Activated CD8-positive, alpha-beta memory T cell treated with anti-CD3 and anti-CD28 coated beads, Interleukin-2, amount 50 U/mL, for 1 hour (primary cell): ENCODE results near the gene KLHDC8B.

Experiments used
- DNase-seq: peaks from one replicate; pipeline ENCODE4 v3.0.0-alpha.2; 2020; ENCODE audit errors: extremely low read depth

The KLHDC8B gene

DNA sequence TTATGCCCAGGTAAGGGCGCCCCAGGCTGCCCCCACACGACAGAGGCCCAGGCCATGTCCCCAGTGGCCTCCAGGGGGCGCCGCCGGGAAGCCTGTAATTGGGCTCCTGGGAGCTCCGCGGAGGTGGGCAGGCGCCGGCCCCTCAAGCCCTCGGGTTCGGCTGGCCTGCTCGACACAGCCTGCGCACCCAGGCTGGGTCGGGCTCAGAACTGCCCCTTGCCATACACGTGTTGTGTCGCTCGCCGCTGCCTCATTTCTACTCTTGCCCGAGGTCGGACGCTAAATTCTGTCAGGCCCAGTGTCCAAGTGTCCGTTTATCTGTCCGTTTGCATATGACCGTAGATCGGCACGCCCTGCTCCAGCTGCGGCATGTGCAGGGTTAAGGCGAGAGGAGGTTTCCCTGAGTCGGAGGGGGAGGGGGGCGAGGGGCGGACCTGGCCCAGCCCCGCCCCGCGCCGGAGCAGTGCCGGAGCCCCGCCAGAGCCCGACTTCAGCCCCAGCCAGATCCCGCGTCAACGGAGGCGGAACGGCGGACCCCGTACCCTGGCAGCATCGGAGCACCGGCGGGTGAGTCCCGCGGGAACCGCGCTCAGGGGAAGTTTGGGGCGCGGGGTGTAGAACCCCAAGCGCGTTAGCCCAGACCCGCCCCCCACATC is at the start of gene KLHDC8B:
KLHDC8B (plus strand) TSS at position 480 of the 656 bp plus-strand sequence. CDS start 1,172 bp downstream, outside the sequence.
- DNase-seq, result peak; percentile 43

DNA sequence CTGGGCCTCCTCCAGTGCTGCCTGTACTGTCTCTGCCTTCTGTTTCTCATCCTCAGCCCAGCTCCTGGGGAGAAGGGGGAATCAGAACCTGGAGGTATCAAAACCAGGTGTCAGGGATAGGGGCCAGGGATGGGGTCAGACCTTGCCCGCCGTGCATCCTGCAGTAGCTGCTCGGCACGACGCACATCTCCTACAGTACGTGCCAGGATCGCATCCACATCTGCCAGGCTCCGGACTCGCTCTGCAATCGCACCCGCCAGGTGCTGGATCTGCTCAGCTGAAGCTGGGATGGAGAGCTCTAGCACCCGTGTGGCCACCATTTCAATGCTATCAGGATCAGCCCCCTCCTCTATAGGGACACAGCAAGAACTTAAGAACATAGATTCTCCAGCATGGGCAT is 49.4 kb upstream of the KLHDC8B start:
- no peak for DNase-seq

DNA sequence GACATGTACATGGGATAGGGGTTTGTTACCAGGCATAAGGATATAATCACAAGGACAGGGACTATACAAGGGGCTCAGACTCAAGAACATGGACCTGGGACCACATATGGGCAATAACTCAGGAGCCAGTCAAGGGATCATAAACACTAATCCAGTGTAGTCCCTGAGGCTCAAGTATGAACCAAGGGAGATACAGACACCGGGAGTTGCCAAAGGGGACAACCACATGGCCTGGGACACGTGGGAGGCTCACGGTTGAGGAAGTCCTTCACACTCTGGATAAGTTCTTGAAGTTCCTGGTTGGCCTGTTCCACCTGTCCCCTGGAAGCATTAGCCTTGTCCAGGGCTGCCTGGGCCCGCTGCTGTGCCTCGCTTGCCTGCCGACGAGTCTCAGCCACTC is 48.9 kb upstream of the KLHDC8B start:
- DNase-seq, result no peak

DNA sequence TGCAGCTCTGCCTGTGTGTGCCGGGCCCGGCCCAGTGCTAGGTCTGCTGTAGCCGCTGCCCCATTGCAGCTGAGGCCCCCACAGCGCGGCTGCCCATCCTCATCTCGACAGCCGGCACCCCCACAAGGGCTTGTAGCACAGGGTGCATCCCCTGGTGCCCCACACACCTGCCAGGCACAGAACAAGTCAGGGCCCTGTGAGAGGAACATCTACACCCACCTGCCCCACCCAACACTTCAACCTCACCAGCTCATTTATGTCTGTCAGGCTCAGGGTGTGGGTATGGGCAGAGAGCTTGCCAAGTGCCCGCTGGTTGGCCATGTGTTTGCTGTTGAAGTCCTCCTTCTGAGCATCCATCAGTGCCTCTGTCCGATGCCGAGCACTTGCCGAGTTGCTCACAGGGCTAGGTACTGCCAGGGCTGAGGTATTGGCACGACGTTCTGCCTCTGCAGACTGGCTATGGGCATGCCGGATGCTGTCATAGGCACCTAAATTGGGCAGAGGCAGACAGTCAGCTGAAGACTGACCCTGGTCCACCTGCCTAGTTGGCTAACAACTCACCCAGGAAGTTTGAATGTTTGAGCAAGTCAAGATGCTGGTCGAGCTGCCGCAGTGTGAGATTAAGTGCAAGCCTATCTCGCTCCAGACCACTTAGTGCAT is 48.4 kb upstream of the KLHDC8B start:
- no peak for DNase-seq

DNA sequence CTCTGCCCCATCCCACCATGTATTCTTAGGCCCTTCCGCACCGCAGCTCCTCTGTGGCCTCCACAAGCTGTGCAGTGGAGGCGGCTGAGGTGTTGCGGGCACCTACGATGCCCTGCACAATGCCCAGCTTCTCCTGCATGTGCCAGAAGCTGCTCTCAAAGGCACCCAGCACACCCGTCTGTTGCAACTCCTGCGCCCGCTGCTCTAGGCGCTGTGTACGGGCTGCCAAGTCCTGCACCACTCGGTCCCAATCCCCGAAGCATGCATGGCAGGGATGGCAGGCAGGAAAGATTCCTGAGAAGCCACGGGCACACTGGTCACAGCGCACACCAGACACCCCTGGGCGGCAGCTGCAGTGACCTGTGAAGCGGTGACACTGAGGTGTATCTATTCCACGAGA is 47.7 kb upstream of the KLHDC8B start:
- DNase-seq, result no peak

DNA sequence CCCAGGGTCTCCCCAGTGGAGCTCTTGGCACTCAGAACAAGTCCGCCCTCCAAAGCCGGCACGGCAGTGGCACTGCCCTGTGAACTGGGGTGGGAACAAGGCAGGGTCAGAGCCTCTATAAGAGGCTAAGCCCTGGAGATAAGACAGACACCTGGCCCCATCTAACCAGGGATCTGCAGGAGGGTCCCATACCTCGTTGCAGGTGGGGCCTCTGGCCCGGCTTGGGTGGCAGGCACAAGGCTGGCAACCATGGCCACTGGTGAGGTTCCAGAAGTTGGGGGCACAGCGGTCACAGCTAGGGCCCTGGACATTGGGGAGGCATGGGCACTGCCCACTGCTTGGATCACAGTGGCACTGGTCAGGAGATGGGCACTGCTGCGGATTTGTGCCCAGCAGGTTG is 47.2 kb upstream of the KLHDC8B start:
- no peak for DNase-seq

DNA sequence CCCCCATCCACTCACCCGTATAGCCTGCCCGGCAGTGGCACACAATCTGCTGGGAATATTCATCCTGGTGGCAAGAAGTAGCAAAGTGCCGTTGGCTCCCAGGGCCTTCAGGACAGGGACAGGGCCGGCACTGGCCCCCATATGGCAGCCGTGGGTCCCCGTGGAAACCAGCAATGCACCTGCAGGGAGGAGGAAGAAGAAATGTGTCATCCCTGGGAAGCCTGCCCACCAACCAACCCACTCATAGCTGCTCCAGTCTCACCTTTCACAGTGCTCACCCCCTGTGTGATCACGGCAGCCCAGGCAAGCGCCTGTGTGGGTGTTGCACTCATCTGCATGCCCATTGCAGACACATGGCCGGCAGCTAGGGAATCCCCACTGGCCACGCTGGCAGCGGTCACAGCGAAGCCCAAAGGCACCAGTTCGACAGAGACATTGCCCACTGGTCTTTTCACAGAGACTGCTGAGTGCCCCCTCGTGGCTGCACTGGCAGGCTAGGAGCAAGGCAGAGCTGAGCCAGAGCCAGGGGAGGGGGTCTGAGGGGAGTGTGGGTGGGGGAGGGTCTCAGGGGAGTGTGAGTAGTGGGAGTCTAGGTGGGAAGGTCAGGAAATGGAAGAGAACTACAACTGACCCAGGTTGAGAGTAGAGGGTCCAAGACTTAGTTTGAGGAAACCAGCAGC is 46.3 kb upstream of the KLHDC8B start:
- DNase-seq, result no peak

DNA sequence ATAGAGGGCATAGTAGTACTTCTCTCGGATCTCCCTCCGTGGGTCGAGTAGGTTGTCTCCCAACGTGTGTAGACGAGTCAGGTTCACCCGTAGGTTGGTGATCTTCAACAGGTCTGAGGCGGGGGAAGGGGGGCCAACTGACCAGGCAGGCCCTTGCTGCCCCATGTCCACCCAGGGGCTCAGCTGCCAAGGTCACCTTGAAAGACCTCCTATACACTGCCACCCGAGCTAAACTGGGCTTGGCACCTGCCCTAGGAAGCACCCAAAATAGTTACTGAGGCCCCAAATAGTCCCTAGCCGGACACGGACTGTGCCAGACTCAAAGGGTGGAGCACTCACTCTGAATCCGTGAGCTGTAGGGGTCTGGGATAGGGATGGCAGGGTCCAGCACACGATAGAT is 40.4 kb upstream of the KLHDC8B start:
- no peak for DNase-seq

DNA sequence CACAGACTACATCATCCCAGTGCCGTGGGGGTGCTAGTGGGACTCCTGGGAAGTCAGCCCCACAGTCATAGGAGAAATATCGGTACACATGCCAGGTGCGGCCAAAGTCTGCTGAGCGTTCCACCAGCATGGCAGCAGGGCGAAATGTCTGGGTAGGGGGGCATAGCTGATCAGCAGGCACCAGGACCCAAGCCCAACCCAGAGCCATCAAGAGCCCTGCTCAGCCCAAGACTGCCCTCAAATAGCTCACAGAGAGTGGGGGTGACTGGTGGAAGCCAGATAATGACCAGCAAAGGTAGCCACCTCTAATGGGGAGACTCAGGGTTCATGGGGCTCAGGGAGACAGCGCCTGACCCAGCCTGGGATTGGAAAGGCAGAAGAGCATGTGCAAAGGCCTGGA is 39.8 kb upstream of the KLHDC8B start:
- DNase-seq, result no peak

DNA sequence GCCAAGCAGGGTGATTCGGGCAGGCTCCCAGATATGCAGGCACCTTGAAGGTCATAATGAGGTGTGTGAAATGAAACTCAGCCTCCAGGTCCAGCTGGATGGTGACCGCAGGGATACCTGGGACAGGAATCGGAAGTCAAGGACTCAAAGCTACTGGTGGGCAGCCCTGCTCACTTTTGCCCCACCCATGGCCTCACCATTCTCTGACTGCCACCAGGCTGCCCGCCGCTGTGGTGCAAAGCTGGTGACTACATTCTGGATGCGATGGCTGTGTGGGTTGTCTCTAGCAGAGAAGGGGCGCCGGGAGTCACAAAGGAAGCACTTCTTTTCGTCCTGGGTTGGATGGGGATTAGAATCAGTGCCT is 39.3 kb upstream of the KLHDC8B start:
- DNase-seq, result no peak

DNA sequence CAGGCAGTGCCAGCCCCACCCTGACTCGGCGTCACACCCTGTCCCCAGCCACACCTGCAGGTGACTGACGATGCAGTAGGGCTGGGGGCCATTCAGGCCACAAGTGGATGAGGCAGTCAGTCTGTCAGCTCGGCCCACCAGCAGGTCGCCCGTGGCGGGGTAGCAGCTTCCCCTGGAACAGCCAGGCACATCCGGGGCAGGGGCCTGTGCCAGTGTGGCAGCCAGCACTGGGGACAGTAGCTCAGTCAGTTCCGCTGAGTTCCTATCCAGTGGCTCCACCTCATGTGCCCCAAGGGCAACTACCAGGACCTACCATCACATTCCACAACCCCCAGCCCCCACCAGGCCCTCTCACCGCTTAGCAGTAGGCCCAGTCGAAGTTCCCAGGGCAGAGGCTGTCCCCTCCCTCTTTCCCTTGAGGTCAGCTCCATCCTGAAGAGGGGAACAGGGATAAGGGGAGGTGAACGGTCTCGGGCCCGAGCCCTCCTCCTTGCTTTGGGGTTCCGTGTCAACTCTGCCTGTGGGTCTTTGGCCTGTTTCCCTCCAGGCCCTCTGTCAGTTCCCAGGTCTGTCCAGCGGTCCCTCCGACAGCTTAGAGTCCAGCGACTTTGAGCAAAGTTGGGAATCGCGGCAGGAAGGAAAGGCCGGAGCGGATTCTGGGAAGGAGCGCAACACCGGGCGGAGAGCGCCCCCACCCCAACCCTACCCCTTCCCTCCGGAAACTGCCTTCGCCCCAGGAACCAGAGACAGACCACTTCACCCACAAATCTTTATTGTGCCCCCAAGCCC is 38.8 kb upstream of the KLHDC8B start, which contains the start of gene LAMB2:
LAMB2 (minus strand) TSS at position 614 of the 789 bp plus-strand sequence; CDS start at position 431, 183 bp downstream.
- DNase-seq, result no peak

DNA sequence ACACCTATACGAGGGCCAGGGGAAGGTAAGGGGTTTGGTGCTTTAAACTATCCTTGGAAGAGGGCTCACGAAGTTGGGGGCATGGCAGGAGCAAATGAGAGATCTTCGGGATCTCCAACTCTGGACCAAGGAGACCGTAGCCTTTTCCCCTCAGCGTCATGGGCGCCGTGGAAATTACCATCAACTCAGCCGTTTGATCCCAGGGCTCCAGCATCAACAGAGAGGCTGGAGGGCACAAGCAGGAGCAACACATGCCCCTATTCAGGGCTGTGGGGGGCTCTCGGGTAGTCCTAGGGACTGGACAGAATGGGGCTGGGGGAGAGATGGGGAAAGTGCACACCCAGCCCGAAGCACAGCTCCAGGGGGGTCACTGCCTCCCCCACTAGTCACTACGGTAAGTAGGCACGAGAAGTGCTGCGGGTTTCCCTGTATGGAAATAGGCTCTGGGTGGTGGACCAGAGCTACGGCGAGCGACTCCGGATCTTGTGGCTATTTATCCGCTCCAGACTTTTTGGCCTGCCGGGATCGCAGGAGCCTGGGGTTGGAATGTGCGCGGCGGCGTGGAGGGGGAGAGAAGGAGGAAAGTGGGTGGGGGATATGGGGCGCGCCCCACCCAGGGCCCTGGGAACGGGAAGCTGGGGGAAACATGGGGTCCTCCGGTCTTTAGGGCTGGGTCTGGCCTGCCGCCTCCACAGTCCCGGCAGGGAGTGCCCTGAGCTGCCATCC is 38.0 kb upstream of the KLHDC8B start:
- no peak for DNase-seq

DNA sequence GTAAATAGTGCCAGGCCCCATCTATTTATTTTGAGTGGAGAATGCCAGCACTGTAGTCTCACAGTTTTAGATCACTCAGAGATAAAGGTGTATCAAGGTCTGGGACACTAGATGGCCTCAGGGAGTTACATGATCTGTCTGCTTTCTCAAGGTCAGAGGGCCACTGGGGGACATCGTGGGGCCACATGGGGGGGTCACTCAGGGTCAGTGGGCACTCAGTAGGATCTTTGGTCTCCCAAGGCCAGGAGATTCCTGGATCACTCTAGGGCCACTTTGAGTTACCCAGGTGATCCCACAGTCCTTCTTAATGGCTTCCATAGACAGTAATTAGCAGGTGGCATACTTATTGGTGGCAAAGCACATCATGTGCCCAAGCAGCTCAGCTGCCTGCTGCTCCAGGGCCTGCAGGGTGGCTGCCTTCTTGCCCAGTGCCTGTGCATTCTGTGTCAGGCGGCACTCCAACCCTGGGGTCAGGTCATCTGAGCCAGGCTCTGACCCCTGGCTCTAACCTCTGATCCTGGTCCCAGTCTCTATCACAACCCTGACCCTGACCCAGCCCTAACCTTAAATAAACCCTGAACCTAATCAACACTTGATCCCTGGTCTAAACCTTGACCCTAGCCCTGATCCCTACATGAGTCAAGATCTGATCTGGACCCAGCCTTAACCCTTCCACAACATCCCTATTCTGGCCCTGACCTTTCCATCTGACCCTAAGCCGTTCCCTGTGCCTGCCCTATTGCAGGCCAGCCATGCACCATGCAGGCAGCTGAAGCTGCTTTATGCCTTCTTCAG is 36.7 kb upstream of the KLHDC8B start:
- DNase-seq, result no peak

DNA sequence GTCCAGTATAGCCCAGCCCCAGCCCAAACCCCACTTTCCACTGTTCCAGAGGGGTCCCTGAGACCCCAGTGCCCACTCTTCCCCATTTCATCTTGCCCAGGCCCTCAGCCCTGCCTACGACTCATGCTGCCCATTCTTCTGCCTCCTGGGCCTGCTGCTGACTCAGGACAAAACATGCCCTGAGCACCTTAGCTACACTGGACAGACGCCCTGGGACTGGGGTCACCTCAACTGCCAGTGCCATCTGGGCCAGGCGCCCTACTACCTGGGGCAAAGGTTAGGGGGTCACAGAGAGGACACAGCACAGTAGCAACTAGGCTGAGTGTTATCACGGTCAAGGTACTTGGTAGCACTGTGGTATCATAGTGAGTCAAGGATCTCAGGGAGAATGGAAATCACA is 35.9 kb upstream of the KLHDC8B start:
- no peak for DNase-seq

DNA sequence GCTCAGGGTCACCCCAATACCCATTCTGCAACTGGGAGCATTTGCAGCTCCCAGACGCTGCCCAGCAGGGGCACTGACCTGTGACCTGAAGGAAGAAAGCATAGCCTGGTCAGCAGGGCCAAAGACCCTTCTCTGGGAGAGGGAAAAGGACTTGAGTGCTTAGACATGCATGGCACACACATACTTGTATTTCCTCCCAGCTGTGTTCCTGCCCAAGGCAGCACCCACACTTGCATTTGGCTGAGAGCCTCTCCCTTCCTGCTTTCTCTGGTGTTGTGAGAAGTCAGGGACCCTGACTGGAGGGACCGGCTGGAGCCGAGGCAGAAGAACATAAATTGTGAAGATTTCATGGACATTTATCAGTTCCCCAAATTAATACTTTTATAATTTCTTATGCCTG is 31.3 kb upstream of the KLHDC8B start:
- no peak for DNase-seq

DNA sequence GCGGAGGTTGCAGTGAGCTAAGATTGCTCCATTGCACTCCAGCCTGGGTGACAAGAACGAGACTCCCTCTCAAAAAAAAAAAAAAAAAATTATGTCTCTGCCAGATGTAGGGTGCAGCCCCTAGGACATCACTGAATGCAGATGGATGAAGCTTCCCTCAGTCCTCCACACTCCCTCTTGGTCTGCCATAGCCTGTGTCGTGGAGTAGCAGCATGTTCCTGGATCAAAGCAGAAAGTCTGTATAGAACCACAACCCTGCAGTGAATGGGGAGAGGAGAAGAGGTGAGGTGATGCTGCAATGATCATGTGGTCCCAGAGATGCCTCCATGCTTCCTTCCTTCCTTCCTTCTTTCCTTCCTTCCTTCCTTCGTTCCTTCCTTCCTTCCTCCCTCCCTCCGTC is 23.2 kb upstream of the KLHDC8B start:
- no peak for DNase-seq

DNA sequence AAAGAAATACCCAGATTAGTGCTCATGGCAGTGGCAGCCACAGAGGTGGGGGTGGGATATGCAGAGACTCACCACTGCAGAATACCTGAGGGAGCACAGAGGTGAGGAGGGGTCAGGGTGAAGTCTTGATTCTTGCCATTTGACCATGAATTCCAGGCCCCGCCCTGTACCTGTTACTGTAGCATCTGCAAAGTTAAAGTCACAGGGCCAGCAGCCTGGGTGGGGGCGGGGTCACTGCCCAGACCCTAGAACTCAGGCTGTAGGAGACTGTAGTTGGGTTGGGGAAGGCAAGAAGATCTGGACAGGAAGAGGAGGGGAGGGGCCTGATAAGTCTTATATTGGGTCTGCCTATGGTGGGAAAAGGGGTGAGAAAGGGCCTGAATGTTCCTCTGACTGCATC is 19.8 kb upstream of the KLHDC8B start:
- DNase-seq, result no peak

DNA sequence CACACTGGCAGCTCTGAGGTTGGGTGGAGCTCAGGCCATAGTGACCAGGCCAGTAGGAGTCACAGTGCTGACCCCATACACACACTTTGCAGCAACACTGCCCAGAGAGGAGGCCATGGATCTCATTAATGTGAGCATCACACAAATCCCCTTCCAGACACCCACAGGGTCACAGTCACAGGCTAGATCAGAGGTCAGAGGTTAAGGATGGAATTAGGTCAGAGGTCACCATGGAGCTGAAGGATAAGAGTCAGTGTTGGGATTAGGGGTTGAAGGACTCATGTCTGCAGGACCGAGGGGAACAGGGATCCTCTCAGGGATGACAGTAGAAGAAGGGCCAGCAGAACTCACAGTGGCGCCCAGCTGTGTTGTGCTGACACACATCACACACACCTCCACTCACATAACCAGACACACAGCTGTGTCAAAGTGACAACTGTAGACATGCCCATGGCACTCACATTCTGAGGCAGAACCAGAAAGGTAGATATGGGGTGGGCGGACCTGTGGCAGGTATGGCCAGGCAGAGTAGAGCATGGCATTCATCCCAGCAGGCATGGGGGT is 18.0 kb upstream of the KLHDC8B start:
- no peak for DNase-seq

DNA sequence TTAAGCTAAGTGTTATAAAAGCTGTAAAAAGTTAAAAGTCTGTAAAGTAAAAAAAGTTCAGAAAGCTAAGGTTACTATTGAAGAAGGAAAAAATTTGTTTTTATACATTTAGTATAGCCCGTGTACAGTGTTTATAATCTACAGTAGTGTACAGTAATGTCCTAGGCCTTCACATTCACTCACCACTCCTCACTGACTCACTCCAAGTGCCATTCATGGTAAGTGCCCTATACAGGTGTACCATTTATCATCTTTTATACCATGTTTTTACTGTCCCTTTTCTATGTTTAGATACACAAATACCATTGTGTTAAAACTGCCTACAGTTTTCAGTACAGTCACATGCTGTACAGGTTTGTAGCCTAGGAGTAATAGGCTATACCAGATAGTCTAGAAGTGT is 14.1 kb upstream of the KLHDC8B start:
- no peak for DNase-seq

DNA sequence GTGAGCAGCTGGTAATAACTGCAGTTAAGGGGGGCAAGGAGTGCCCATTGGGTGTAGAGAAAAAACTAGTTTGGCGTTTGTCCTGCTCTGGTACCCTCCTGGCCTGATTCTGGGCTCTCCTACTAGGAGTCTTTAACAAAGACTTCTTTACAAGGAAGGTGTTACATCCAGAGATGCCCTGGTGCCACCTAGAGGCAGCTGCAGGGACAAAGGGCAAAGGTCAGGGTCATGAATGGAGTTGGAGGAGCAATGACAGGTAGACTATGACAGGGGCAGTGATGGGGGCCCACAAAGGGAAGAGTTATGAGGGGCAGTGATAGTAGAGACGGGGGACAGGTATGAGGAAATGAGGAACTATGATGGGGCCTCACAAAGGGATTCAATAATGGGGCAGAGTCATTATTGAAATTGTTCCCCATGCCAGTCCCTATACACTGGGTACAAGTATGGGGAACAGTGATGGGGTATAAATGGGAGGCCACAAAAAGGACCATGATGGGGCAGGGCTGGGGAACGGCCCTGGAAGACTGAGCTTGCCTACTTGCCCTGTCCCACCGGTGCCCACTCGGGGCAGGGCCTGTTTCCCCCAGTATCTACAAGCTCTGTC is 13.2 kb upstream of the KLHDC8B start:
- DNase-seq, result peak; percentile 24
